A673 (cell line): ENCODE data around the gene LILRA2. TPM values are rescaled to one million over a fixed set of nuclear protein-coding genes. Genes with fewer than 3 reads are reported as not detected.
"Not testable (repeated sequence)": the region's sequence is repeated elsewhere in the genome, so short reads cannot be mapped to it uniquely, and the experiment has no call there.

Experiments
- BruUV-seq: library from RNA; stranded (reverse); fragments of 400-500 nt; replicated peaks from 2 replicates; lab custom pipeline; 2021; lab: Mats Ljungman, UMichigan
- CTCF ChIA-PET: fragments of 300-600 bp; sonication (Branson Sonifier 250); formaldehyde crosslinking; loops from one replicate; lab custom pipeline; 2022; ENCODE audit warnings: antibody characterized with exemption; lab: Charles Lee
- POLR2A ChIA-PET: fragments of 300-600 bp; sonication (Branson Sonifier 250); formaldehyde crosslinking; loops from one replicate; lab custom pipeline; 2022; ENCODE audit warnings: antibody characterized with exemption; ENCODE audit not compliant: low non-redundant PET; lab: Charles Lee
- DNase-seq: peaks from one replicate; pipeline ENCODE4 v3.0.0-alpha.2; 2015; ENCODE audit warnings: low spot score
- H3K27ac ChIP-seq: fragments of 200-600 bp; sonication (generic); 2 replicates; pipeline ENCODE4 v1.5.1; 2016; ENCODE audit warnings: mixed run types, low read depth, mild to moderate bottlenecking, mixed read lengths, antibody characterized with exemption, low read length; ENCODE audit not compliant: poor library complexity, severe bottlenecking
- H3K27me3 ChIP-seq: fragments of 200-600 bp; sonication (generic); replicated peaks from 2 replicates; pipeline ENCODE4 v1.6.1; 2017; ENCODE audit warnings: mixed run types, low read depth, mild to moderate bottlenecking, mixed read lengths, antibody characterized with exemption, low read length; ENCODE audit not compliant: insufficient read depth, poor library complexity
- H3K36me3 ChIP-seq: fragments of 200-600 bp; sonication (generic); 2 replicates; pipeline ENCODE4 v1.6.1; 2016; ENCODE audit warnings: mixed run types, mild to moderate bottlenecking, mixed read lengths, antibody characterized with exemption, low read length; ENCODE audit not compliant: insufficient read depth, poor library complexity, severe bottlenecking
- H3K4me1 ChIP-seq: fragments of 200-600 bp; sonication (generic); 2 replicates; pipeline ENCODE4 v1.6.1; 2017; ENCODE audit warnings: mixed run types, mild to moderate bottlenecking, mixed read lengths, antibody characterized with exemption, low read length; ENCODE audit not compliant: insufficient read depth, poor library complexity, severe bottlenecking
- H3K4me3 ChIP-seq: fragments of 200-600 bp; sonication (generic); 2 replicates; pipeline ENCODE4 v1.5.1; 2016; ENCODE audit warnings: low read depth, mixed run types, mild to moderate bottlenecking, mixed read lengths, low read length; ENCODE audit not compliant: poor library complexity, severe bottlenecking
- H3K9me3 ChIP-seq: fragments of 200-600 bp; sonication (generic); 2 replicates; pipeline ENCODE4 v1.6.1; 2016; ENCODE audit warnings: mixed run types, low read depth, mild to moderate bottlenecking, mixed read lengths, antibody characterized with exemption, low read length; ENCODE audit not compliant: poor library complexity, severe bottlenecking
- EZH2 ChIP-seq: fragments of 200-600 bp; sonication (generic); IDR thresholded peaks from 2 replicates; pipeline ENCODE4 v1.6.1; 2017; ENCODE audit warnings: borderline replicate concordance, low read depth, mild to moderate bottlenecking, mixed read lengths, antibody characterized with exemption, low read length; ENCODE audit not compliant: poor library complexity, severe bottlenecking
- intact Hi-C: fragments of 100-400 bp; cut with micrococcal nuclease; formaldehyde crosslinking; loops from one replicate; pipeline ENCODE4 v1.10.0; 2022; ENCODE audit not compliant: unreplicated experiment
- total RNA-seq: library from RNA; stranded (reverse); gene quantifications from 2 replicates; pipeline ENCODE4 v1.2.3, GENCODE V29; 2021
- TF ChIP-seq, protein P1 (sequence below): fragments of 300-800, 200-600 bp; sonication (generic); conservative IDR thresholded peaks from 2 replicates; pipeline ENCODE4 v1.5.1; 2017; ENCODE audit warnings: low read depth, mild to moderate bottlenecking, antibody characterized with exemption, low read length, moderate library complexity, mixed read lengths

Gene LILRA2
- total RNA-seq, 1 experiment from 2014 or later = not detected

DNA sequence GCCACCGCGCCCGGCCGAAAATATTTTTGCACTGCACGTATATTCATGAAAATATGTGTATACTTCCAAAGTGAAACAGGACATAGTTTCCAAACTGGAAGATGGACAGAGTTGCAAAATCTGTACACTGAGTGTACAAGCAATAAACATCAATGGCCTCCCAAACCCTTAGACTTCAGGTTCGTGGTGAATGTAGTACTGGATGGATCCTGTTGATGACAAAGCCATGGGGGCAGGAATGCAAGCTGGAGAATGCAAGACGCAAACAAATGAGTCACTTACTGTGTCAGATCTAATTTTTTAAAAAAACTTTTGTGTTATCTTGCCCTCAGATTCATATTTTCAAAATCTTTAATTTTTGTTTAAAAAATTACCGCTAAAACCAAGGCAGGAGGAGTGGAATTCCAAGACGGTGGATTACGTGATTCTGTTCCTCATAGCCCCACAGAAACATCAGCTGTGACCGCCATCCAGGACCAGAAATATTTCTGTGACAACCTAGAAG is 12.7 kb upstream of the LILRA2 start:
- no peak for DNase-seq
- H3K9me3 ChIP-seq = no peaks in the 10 kb centered on the region
- no peak overlapping the region for H3K4me3 ChIP-seq
- no peak overlapping the region for H3K27ac ChIP-seq
- intact Hi-C loops = no loop called here
- no peaks in the 10 kb centered on the region for H3K36me3 ChIP-seq
- H3K4me1 ChIP-seq = no peaks in the 10 kb centered on the region
- CTCF ChIA-PET = no interaction called here
- peaks cover 25% of the 10 kb centered on the region for H3K27me3 ChIP-seq
- BruUV-seq = no TSS peak
- TF ChIP-seq EZH2 = no peak
- TF ChIP-seq, protein P1, sequence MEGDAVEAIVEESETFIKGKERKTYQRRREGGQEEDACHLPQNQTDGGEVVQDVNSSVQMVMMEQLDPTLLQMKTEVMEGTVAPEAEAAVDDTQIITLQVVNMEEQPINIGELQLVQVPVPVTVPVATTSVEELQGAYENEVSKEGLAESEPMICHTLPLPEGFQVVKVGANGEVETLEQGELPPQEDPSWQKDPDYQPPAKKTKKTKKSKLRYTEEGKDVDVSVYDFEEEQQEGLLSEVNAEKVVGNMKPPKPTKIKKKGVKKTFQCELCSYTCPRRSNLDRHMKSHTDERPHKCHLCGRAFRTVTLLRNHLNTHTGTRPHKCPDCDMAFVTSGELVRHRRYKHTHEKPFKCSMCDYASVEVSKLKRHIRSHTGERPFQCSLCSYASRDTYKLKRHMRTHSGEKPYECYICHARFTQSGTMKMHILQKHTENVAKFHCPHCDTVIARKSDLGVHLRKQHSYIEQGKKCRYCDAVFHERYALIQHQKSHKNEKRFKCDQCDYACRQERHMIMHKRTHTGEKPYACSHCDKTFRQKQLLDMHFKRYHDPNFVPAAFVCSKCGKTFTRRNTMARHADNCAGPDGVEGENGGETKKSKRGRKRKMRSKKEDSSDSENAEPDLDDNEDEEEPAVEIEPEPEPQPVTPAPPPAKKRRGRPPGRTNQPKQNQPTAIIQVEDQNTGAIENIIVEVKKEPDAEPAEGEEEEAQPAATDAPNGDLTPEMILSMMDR = no peak
- POLR2A ChIA-PET = no interaction called here

DNA sequence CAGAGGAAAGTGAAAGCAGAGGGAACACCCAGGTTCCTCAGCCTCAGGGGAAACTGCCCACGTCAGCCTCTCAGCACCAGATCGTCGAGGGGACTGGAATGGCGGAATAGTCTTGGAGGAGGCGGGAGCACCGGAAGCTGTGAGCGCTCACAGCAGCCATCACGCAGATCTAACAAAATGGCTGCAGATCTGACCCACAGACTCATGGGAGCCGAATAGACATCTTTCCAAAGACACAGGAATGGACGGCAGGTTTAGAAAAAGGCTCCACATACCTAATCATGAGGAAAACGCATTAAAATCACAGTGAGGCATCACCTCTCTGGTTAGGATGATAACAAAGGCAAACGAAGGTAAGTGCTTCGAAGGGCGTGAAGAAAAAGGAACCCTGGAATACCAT is 11.8 kb upstream of the LILRA2 start:
- no peaks in the 10 kb centered on the region for H3K36me3 ChIP-seq
- H3K27ac ChIP-seq = no peak overlapping the region
- H3K9me3 ChIP-seq = no peaks in the 10 kb centered on the region
- DNase-seq = no peak
- intact Hi-C loops = no loop called here
- no TSS peak for BruUV-seq
- H3K4me1 ChIP-seq = no peaks in the 10 kb centered on the region
- H3K4me3 ChIP-seq = no peak overlapping the region
- H3K27me3 ChIP-seq = peaks cover 34% of the 10 kb centered on the region
- no peak for TF ChIP-seq EZH2
- TF ChIP-seq, protein P1 = no peak
- POLR2A ChIA-PET = interaction anchor here (0.7 kb wide), 1 partner anchor 152 kb away, joined by 4 read pairs; no protein-coding TSS in a partner anchor
- CTCF ChIA-PET = no interaction called here

DNA sequence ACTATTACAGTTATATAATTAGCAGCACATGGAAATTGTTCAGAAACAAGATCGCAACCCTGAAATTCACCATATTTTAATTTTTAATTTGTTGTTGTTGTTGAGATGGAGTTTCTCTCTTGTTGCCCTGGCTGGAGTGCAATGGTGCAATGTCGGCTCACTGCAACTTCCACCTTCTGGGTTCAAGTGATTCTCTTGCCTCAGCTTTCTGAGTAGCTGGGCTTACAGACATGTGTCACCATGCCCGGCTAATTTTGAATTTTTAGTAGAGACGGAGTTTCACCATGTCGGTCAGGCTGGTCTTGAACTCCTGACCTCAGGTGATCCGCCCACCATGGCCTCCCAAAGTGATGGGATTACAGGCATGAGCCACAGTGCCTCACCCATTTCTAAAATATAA is 10.4 kb upstream of the LILRA2 start:
- H3K4me1 ChIP-seq, H3K27ac ChIP-seq, intact Hi-C loops, CTCF ChIA-PET, BruUV-seq, DNase-seq, H3K36me3 ChIP-seq, H3K4me3 ChIP-seq, POLR2A ChIA-PET, H3K9me3 ChIP-seq: not testable (repeated sequence)
- peaks cover 45% of the 10 kb centered on the region for H3K27me3 ChIP-seq

DNA sequence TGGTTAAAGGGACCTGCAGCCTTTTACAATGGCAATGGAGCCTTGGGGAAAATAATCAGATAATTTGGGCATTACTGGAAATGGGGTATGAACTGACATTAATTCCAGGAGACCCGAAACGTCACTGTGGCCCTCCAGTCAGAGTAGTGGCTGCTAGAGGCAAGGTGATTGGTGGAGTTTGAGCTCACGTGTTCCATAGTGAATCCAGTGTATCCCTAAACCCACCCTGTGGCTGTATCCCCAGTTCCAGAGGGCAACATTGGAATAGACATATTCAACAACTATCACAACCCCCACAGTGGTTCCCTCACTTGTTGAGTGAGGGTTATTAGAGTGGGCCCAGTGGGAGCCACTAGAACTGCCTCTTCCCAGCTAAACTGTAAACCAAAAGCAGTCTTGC is 3.3 kb upstream of the LILRA2 start:
- POLR2A ChIA-PET = interaction anchor here (0.6 kb wide), 1 partner anchor 1115 kb away, joined by 4 read pairs; no protein-coding TSS in a partner anchor
- DNase-seq = no peak
- CTCF ChIA-PET = no interaction called here
- BruUV-seq = no TSS peak
- no peaks in the 10 kb centered on the region for H3K4me1 ChIP-seq
- intact Hi-C loops = no loop called here
- peaks cover 63% of the 10 kb centered on the region for H3K27me3 ChIP-seq
- H3K4me3 ChIP-seq = no peak overlapping the region
- no peak for TF ChIP-seq EZH2
- TF ChIP-seq, protein P1 = no peak
- H3K27ac ChIP-seq = no peak overlapping the region
- no peaks in the 10 kb centered on the region for H3K36me3 ChIP-seq
- no peaks in the 10 kb centered on the region for H3K9me3 ChIP-seq

DNA sequence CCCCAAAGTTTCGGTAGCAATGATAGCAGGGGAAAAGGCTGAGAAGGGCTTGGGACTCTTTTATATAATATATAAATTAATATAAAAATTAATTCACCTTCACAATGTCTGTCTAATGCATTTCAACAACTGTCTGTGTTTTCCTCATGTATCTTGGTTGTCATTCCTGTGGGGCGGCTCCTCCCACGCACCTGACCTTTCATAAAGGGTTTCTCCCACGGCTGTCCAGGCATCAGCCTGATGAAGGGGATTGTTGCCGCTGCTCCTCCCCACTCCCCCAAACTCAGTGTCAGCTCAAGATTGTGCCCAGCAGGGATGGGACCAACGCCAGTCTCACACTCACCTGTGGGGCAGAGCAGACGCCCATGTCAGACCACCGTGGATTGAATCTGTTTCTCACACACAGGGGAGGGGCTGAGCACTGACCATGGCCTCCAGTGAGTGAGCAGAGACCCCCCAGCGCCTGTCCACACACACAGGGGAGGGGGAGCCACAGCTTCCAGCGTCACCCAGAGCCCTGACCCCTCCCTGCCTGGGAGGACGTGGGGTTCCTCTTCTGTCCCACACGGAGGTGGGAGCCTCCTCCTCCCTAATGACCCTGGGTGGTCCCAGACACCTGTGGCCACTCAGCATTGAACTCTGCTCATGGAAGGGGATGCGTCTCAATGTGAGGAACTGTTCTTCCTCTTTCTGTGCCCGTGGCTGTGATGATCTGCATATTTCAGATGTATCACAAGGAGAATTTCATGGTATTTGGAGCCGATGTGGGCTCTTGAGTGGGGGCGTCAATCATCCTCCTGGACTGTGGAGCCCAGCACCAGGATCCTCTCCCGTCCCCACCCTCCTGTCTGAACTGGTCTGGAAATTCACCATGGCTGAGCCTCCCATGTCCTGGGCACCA is 1.6 kb upstream of the LILRA2 start:
- BruUV-seq, H3K9me3 ChIP-seq, CTCF ChIA-PET: not testable (repeated sequence)

More for the DNA sequence above, 1.6 kb upstream of the LILRA2 start:
- H3K27me3 ChIP-seq = peaks cover 47% of the 10 kb centered on the region
- DNase-seq, H3K27ac ChIP-seq, intact Hi-C loops, POLR2A ChIA-PET, H3K4me1 ChIP-seq, H3K36me3 ChIP-seq, H3K4me3 ChIP-seq: not testable (repeated sequence)
